Ascending aorta (tissue), 2 donors: Measurements from ENCODE around the gene CCS. TPM values are rescaled to one million over a fixed set of nuclear protein-coding genes. Genes with fewer than 3 reads are reported as not detected.

ENCODE experiments used
- DNase-seq, 2 donors: peaks; one replicate each; pipeline ENCODE4 v3.0.0-alpha.2; 2019; ENCODE audit warnings: low spot score in 2 of 2
- H3K27ac ChIP-seq, 2 donors: fragments of 200-600 bp; sonication (generic); one replicate each; pipeline ENCODE4 v1.5.1; 2016 to 2017; ENCODE audit warnings: mild to moderate bottlenecking in 1 of 2
- H3K27me3 ChIP-seq: fragments of 200-600 bp; sonication (generic); one replicate; pipeline ENCODE4 v1.5.1; 2017
- H3K36me3 ChIP-seq, 2 donors: fragments of 200-600 bp; sonication (generic); one replicate each; pipeline ENCODE4 v1.5.1; 2016
- H3K4me1 ChIP-seq, 2 donors: fragments of 200-600 bp; sonication (generic); one replicate each; pipeline ENCODE4 v1.5.1; 2016 to 2017; ENCODE audit warnings: mild to moderate bottlenecking in 1 of 2
- H3K4me3 ChIP-seq, 2 donors: fragments of 200-600 bp; sonication (generic); one replicate each; pipeline ENCODE4 v1.5.1; 2016 to 2017; ENCODE audit warnings: mild to moderate bottlenecking in 1 of 2
- H3K9me3 ChIP-seq, 2 donors: fragments of 200-600 bp; sonication (generic); one replicate each; pipeline ENCODE4 v1.5.1; 2016
- CTCF ChIP-seq, 3 experiments: fragments of 200-600 bp in 2 of 3; fragments of 450-650 bp in 1 of 3; sonication (generic) in 2 of 3; IDR thresholded peaks; one replicate each; pipeline ENCODE4 v1.5.1; 2016 to 2019; ENCODE audit warnings: antibody characterized with exemption in 3 of 3, mild to moderate bottlenecking in 1 of 3, moderate library complexity in 1 of 3
- intact Hi-C: fragments of 100-400 bp; cut with DNase I; formaldehyde crosslinking; loops from one replicate; pipeline ENCODE4 v1.15.1; 2023
- total RNA-seq: library from RNA; depleted of rRNA; stranded (reverse); fragments of >200 nt; gene quantifications from one replicate; pipeline ENCODE4 v1.1.0, GENCODE V29; 2016

The CCS gene
- total RNA-seq, 1 donor from 2014 or later: 50.4 TPM

GRCh38 chr11:66626382-66626781 lies 33.4 kb downstream of the CCS start:
- TF ChIP-seq CTCF (IDR thresholded peaks at IDR 0.05): no peak
- intact Hi-C loops: no loop called here
- no peaks in the 10 kb centered on the region for H3K9me3 ChIP-seq
- DNase-seq: no peak
- H3K27me3 ChIP-seq: no peaks in the 10 kb centered on the region
- H3K4me3 ChIP-seq: no peak overlapping the region
- H3K36me3 ChIP-seq: peaks cover 44 to 61% of the 10 kb centered on the region in 2 donors
- no peak overlapping the region for H3K27ac ChIP-seq
- peaks cover 0 to 24% of the 10 kb centered on the region in 2 donors for H3K4me1 ChIP-seq

DNA sequence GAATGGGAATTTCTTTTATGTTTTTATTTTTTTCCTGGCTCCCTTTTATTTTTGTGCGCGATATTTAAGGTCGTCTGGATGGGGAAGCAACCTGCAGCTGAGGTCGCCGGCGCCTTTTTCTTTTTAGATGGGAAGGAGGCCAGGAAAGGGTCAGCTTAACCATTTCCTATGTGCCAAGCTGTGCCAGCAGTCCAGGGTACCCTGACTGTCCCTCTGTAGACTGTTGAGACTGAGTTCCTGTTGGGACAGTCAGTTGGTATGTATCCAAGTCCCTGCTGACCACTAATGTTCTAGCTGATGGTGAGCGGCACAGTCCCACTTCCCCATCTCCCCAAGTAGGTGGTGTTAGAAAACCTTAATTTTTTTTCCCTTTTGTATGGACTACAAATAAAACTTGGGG lies 33.9 kb downstream of the CCS start:
- H3K4me1 ChIP-seq: peaks cover 0 to 20% of the 10 kb centered on the region in 2 donors
- no peak for TF ChIP-seq CTCF (IDR thresholded peaks at IDR 0.05)
- H3K27ac ChIP-seq: no peak overlapping the region
- DNase-seq: no peak
- intact Hi-C loops: no loop called here
- peaks cover 44 to 61% of the 10 kb centered on the region in 2 donors for H3K36me3 ChIP-seq
- H3K4me3 ChIP-seq: no peak overlapping the region
- H3K9me3 ChIP-seq: no peaks in the 10 kb centered on the region
- H3K27me3 ChIP-seq: no peaks in the 10 kb centered on the region

- H3K4me1 ChIP-seq: peaks cover 0 to 9% of the 10 kb centered on the region in 2 donors
- no peaks in the 10 kb centered on the region for H3K9me3 ChIP-seq
- TF ChIP-seq CTCF (IDR thresholded peaks at IDR 0.05): no peak
- no peak overlapping the region for H3K27ac ChIP-seq
- intact Hi-C loops: no loop called here
- no peak for DNase-seq
- H3K27me3 ChIP-seq: no peaks in the 10 kb centered on the region
- H3K36me3 ChIP-seq: peaks cover 44 to 61% of the 10 kb centered on the region in 2 donors
- no peak overlapping the region for H3K4me3 ChIP-seq
Measured at GRCh38 chr11:66628061-66628603, 35.1 kb downstream of the CCS start.

GRCh38 chr11:66629356-66629755 lies 36.4 kb downstream of the CCS start:
- DNase-seq: no peak
- Histone ChIP-seq H3K9me3 (no peaks in the 10 kb centered on the region), H3K36me3 (peaks cover 36 to 62% of the 10 kb centered on the region in 2 donors), H3K27ac (no peak overlapping the region), H3K27me3 (no peaks in the 10 kb centered on the region), H3K4me1 (peaks cover 0 to 3% of the 10 kb centered on the region in 2 donors), H3K4me3 (no peak overlapping the region)
- intact Hi-C loops: no loop called here
- no peak for TF ChIP-seq CTCF (IDR thresholded peaks at IDR 0.05)

DNA sequence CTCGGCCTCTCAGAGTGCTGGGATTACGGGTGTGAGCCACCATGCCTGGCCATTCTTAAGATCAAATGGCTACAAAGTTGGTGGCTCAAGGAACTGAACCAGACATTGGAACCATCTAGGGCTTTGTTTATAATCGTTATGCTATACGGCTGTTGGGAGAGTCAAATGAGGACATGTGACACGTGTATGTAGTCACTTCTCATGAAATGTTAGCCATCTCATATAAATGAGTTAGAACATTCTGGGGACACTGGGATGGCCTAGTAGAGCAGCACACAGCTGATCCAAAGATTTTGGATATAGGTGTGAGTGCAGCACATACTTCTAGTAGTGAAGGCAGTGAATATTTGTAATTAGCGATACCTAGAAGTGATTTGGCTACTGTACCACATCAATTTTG lies 38.9 kb downstream of the CCS start:
- no peak for TF ChIP-seq CTCF (IDR thresholded peaks at IDR 0.05)
- Histone ChIP-seq H3K27me3 (no peaks in the 10 kb centered on the region), H3K27ac (no peak overlapping the region), H3K4me3 (no peak overlapping the region), H3K36me3 (peaks cover 10 to 36% of the 10 kb centered on the region in 2 donors), H3K4me1 (no peaks in the 10 kb centered on the region), H3K9me3 (no peaks in the 10 kb centered on the region)
- DNase-seq: no peak
- intact Hi-C loops: no loop called here

- DNase-seq: no peak
- no peak for TF ChIP-seq CTCF (IDR thresholded peaks at IDR 0.05)
- Histone ChIP-seq H3K4me1 (no peaks in the 10 kb centered on the region), H3K4me3 (no peak overlapping the region), H3K27me3 (no peaks in the 10 kb centered on the region), H3K27ac (no peak overlapping the region), H3K9me3 (no peaks in the 10 kb centered on the region), H3K36me3 (peaks cover 0 to 26% of the 10 kb centered on the region in 2 donors)
- intact Hi-C loops: no loop called here
Measured at GRCh38 chr11:66632952-66633351, 40.0 kb downstream of the CCS start.
